Amniotic stem cell (primary cell): ENCODE measurements around the gene OSBP2.
A peak's percentile ranks its signal among the peaks of the same experiment; 100 is the strongest.
"Not testable (repeated sequence)": the region's sequence is repeated elsewhere in the genome, so short reads cannot be mapped to it uniquely, and the experiment has no call there.

Experiments
- DNase-seq: peaks from one replicate; lab custom pipeline; 2025; lab: John Stamatoyannopoulos, UW

OSBP2 gene

GRCh38 chr22:30718491-30718890 is 23.8 kb downstream of the OSBP2 start:
- no peak for DNase-seq

- no peak for DNase-seq
Observed at GRCh38 chr22:30718938-30719337, 24.3 kb downstream of the OSBP2 start.

GRCh38 chr22:30720263-30720837 is 25.7 kb downstream of the OSBP2 start:
- no peak for DNase-seq

- no peak for DNase-seq
Observed at GRCh38 chr22:30721741-30722140, 27.1 kb downstream of the OSBP2 start.

- DNase-seq, result no peak
Observed at GRCh38 chr22:30728826-30729225, 34.2 kb downstream of the OSBP2 start.

GRCh38 chr22:30731658-30732057 is 37.0 kb downstream of the OSBP2 start:
- no peak for DNase-seq

- no peak for DNase-seq
Observed at GRCh38 chr22:30732426-30732825, 37.8 kb downstream of the OSBP2 start.

- no peak for DNase-seq
Observed at GRCh38 chr22:30733181-30733631, 38.5 kb downstream of the OSBP2 start.

GRCh38 chr22:30740007-30740406 is 45.3 kb downstream of the OSBP2 start:
- not testable (repeated sequence) for DNase-seq

GRCh38 chr22:30740511-30740910 is 45.8 kb downstream of the OSBP2 start:
- not testable (repeated sequence) for DNase-seq

GRCh38 chr22:30742291-30743256 is 47.9 kb downstream of the OSBP2 start:
- DNase-seq, result no peak

- no peak for DNase-seq
Observed at GRCh38 chr22:30743257-30744020, 48.8 kb downstream of the OSBP2 start.

GRCh38 chr22:30744224-30744623 is 49.5 kb downstream of the OSBP2 start:
- DNase-seq, result no peak

- no peak for DNase-seq
Observed at GRCh38 chr22:30747493-30747892, 52.8 kb downstream of the OSBP2 start.

- DNase-seq, result no peak
Observed at GRCh38 chr22:30749272-30749671, 54.6 kb downstream of the OSBP2 start.

GRCh38 chr22:30749849-30750248 is 55.2 kb downstream of the OSBP2 start:
- no peak for DNase-seq

GRCh38 chr22:30751529-30751928 is 56.9 kb downstream of the OSBP2 start:
- DNase-seq, result no peak

- no peak for DNase-seq
Observed at GRCh38 chr22:30752771-30753170, 58.1 kb downstream of the OSBP2 start.

GRCh38 chr22:30753701-30754100 is 59.0 kb downstream of the OSBP2 start:
- no peak for DNase-seq

GRCh38 chr22:30754521-30754920 is 59.8 kb downstream of the OSBP2 start:
- no peak for DNase-seq

GRCh38 chr22:30754971-30755758 is 60.5 kb downstream of the OSBP2 start:
- peak; percentile 58 for DNase-seq

- no peak for DNase-seq
Observed at GRCh38 chr22:30755759-30756124, 61.1 kb downstream of the OSBP2 start.
